Esophagus muscularis mucosa (tissue), 3 donors: ENCODE results near the gene GOLIM4.

Experiments
- EP300 ChIP-seq: sonication (generic); formaldehyde crosslinking; IDR thresholded peaks from one replicate; pipeline ENCODE4 v1.6.1; 2017; ENCODE audit warnings: antibody characterized with exemption
- POLR2A ChIP-seq: fragments of 450-650 bp; IDR thresholded peaks from one replicate; pipeline ENCODE4 v1.6.1; 2017; ENCODE audit warnings: antibody characterized with exemption, moderate library complexity, mild to moderate bottlenecking, low read depth
- POLR2AphosphoS5 ChIP-seq, 2 donors: sonication (generic); formaldehyde crosslinking; IDR thresholded peaks; one replicate each; pipeline ENCODE4 v1.6.1; 2017; ENCODE audit warnings: antibody characterized with exemption in 2 of 2

GRCh38 chr3:167967257-167968036 is 128.3 kb downstream of the GOLIM4 start:
- TF ChIP-seq EP300 (no peak), POLR2A (no peak), POLR2AphosphoS5 (IDR thresholded peaks at IDR 0.05) (no peak)
